WTC11 (cell line): ENCODE data around the gene SLC28A1. TPM values are rescaled to one million over a fixed set of nuclear protein-coding genes. Genes with fewer than 3 reads are reported as not detected.

Experiments
- ATAC-seq: fragments of 200-7000 bp; cut with Tn5 transposase; 2 replicates; pipeline ENCODE4 v1.10.0; 2021; ENCODE audit warnings: mild to moderate bottlenecking, moderate library complexity
- CTCF ChIA-PET: fragments of 300-600 bp; sonication (Branson Sonifier 250); formaldehyde crosslinking; loops from one replicate; lab custom pipeline; 2021; ENCODE audit warnings: antibody characterized with exemption; lab: Charles Lee
- POLR2A ChIA-PET: fragments of 350-600 bp; sonication (Branson Sonifier 250); formaldehyde crosslinking; loops from one replicate; lab custom pipeline; 2021; ENCODE audit warnings: antibody characterized with exemption; lab: Charles Lee
- DNase-seq: peaks from one replicate; pipeline ENCODE4 v3.0.0; 2021; ENCODE audit warnings: low spot score
- H3K27ac Mint-ChIP-seq: 2 replicates; pipeline ENCODE4 v1.8.0; 2021; ENCODE audit warnings: mixed read lengths
- H3K27me3 Mint-ChIP-seq: 2 replicates; pipeline ENCODE4 v1.8.0; 2021; ENCODE audit warnings: low read depth, mild to moderate bottlenecking, moderate library complexity, mixed read lengths
- H3K36me3 Mint-ChIP-seq: 2 replicates; pipeline ENCODE4 v1.8.0; 2021; ENCODE audit warnings: mixed read lengths
- H3K4me1 Mint-ChIP-seq: 2 replicates; pipeline ENCODE4 v1.8.0; 2022; ENCODE audit warnings: mixed read lengths
- H3K4me3 Mint-ChIP-seq: 2 replicates; pipeline ENCODE4 v1.8.0; 2021; ENCODE audit warnings: mild to moderate bottlenecking, moderate library complexity, mixed read lengths
- H3K9me3 Mint-ChIP-seq: 2 replicates; pipeline ENCODE4 v1.8.0; 2021; ENCODE audit warnings: mixed read lengths
- CREB1 ChIP-seq: sonication (generic); formaldehyde crosslinking; IDR thresholded peaks from 2 replicates; pipeline ENCODE4 v1.8.0; 2023; ENCODE audit warnings: mild to moderate bottlenecking, missing genetic modification reagents
- ELF4 ChIP-seq: sonication (generic); formaldehyde crosslinking; IDR thresholded peaks from 2 replicates; pipeline ENCODE4 v1.8.1; 2022; ENCODE audit warnings: low read depth, mild to moderate bottlenecking, moderate library complexity, missing genetic modification reagents
- ESRRA ChIP-seq: sonication (generic); formaldehyde crosslinking; IDR thresholded peaks from 2 replicates; pipeline ENCODE4 v1.8.1; 2022; ENCODE audit warnings: mild to moderate bottlenecking, missing genetic modification reagents, borderline replicate concordance
- HMGA2 ChIP-seq: fragments of 250-450 bp; sonication (Bioruptor Pico); IDR thresholded peaks from 2 replicates; pipeline ENCODE4 v1.4.0; 2021; ENCODE audit warnings: mild to moderate bottlenecking, moderate library complexity
- MXD4 ChIP-seq: fragments of 250-450 bp; sonication (Bioruptor Pico); IDR thresholded peaks from 2 replicates; pipeline ENCODE4 v1.8.0; 2021; ENCODE audit warnings: mild to moderate bottlenecking, moderate library complexity, borderline replicate concordance
- NFE2L1 ChIP-seq: sonication (generic); formaldehyde crosslinking; IDR thresholded peaks from 2 replicates; pipeline ENCODE4 v1.8.1; 2023; ENCODE audit warnings: missing genetic modification reagents
- NR2C2 ChIP-seq: sonication (generic); formaldehyde crosslinking; IDR thresholded peaks from 2 replicates; pipeline ENCODE4 v1.8.0; 2022; ENCODE audit warnings: mild to moderate bottlenecking, missing genetic modification reagents
- PRDM15 ChIP-seq: sonication (generic); formaldehyde crosslinking; IDR thresholded peaks from 2 replicates; pipeline ENCODE4 v1.8.0; 2022; ENCODE audit warnings: missing genetic modification reagents
- SMAD3 ChIP-seq: sonication (generic); formaldehyde crosslinking; IDR thresholded peaks from 2 replicates; pipeline ENCODE4 v1.8.0; 2022; ENCODE audit warnings: missing genetic modification reagents, mild to moderate bottlenecking, borderline replicate concordance
- SOX15 ChIP-seq: fragments of 250-450 bp; sonication (Bioruptor Pico); IDR thresholded peaks from 2 replicates; pipeline ENCODE4 v1.9.0; 2021; ENCODE audit warnings: mild to moderate bottlenecking
- TEAD1 ChIP-seq: sonication (generic); formaldehyde crosslinking; IDR thresholded peaks from 2 replicates; pipeline ENCODE4 v1.8.0; 2022; ENCODE audit warnings: mild to moderate bottlenecking, missing genetic modification reagents
- TEAD4 ChIP-seq: sonication (generic); formaldehyde crosslinking; IDR thresholded peaks from 2 replicates; pipeline ENCODE4 v1.8.0; 2022; ENCODE audit warnings: mild to moderate bottlenecking, missing genetic modification reagents
- TP53 ChIP-seq: sonication (generic); formaldehyde crosslinking; IDR thresholded peaks from 2 replicates; pipeline ENCODE4 v1.8.1; 2023; ENCODE audit warnings: mild to moderate bottlenecking, missing genetic modification reagents
- ZBTB21 ChIP-seq: sonication (generic); formaldehyde crosslinking; IDR thresholded peaks from 2 replicates; pipeline ENCODE4 v1.8.1; 2023; ENCODE audit warnings: mild to moderate bottlenecking, missing genetic modification reagents, borderline replicate concordance
- ZNF121 ChIP-seq: sonication (generic); formaldehyde crosslinking; IDR thresholded peaks from 2 replicates; pipeline ENCODE4 v1.8.0; 2023; ENCODE audit warnings: missing genetic modification reagents
- ZNF232 ChIP-seq: sonication (generic); formaldehyde crosslinking; IDR thresholded peaks from 2 replicates; pipeline ENCODE4 v1.8.0; 2022; ENCODE audit warnings: mild to moderate bottlenecking, missing genetic modification reagents
- total RNA-seq: library from RNA; stranded (reverse); gene quantifications from 3 replicates; pipeline ENCODE4 v1.2.3, GENCODE V29; 2021
- TF ChIP-seq, protein P1 (sequence below): fragments of 250-450 bp; sonication (Bioruptor Pico); IDR thresholded peaks from 2 replicates; pipeline ENCODE4 v1.9.0; 2021; ENCODE audit warnings: mild to moderate bottlenecking
- TF ChIP-seq, protein P2 (sequence below): sonication (generic); formaldehyde crosslinking; IDR thresholded peaks from 2 replicates; pipeline ENCODE4 v1.8.0; 2023; ENCODE audit warnings: mild to moderate bottlenecking, missing genetic modification reagents
- TF ChIP-seq, protein P3 (sequence below): sonication (generic); formaldehyde crosslinking; IDR thresholded peaks from 2 replicates; pipeline ENCODE4 v1.8.0; 2022; ENCODE audit warnings: mild to moderate bottlenecking, missing genetic modification reagents

Gene SLC28A1
- total RNA-seq, 1 experiment from 2014 or later, result not detected

DNA sequence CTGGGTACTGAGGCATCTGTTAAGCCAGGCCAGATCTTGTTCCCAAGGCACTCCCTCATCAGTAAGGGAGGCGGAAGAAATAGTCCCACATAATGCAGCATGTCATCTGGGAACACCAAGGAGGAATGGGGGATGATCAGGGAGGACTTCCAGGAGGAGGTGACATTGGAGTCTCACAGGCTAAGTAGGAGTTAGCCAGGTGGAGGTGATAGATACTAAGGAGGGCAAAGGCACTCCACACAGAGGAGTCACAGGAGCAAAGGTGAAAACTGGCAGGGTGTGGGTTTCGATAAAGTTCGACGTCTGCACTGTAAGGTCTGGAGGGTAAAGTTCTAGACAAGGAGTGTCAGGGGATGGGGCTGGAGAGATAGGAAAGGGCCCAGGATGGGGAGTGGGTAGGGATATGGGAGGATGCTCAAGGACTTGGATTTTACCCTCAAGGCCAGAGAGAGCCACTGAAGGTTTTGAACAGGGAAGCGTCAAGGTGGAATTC lies 6.3 kb downstream of the SLC28A1 start (continued):
- TF ChIP-seq, protein P1, sequence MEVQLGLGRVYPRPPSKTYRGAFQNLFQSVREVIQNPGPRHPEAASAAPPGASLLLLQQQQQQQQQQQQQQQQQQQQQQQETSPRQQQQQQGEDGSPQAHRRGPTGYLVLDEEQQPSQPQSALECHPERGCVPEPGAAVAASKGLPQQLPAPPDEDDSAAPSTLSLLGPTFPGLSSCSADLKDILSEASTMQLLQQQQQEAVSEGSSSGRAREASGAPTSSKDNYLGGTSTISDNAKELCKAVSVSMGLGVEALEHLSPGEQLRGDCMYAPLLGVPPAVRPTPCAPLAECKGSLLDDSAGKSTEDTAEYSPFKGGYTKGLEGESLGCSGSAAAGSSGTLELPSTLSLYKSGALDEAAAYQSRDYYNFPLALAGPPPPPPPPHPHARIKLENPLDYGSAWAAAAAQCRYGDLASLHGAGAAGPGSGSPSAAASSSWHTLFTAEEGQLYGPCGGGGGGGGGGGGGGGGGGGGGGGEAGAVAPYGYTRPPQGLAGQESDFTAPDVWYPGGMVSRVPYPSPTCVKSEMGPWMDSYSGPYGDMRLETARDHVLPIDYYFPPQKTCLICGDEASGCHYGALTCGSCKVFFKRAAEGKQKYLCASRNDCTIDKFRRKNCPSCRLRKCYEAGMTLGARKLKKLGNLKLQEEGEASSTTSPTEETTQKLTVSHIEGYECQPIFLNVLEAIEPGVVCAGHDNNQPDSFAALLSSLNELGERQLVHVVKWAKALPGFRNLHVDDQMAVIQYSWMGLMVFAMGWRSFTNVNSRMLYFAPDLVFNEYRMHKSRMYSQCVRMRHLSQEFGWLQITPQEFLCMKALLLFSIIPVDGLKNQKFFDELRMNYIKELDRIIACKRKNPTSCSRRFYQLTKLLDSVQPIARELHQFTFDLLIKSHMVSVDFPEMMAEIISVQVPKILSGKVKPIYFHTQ (CRISPR knock-in tag), result no peak
- TF ChIP-seq SMAD3, result no peak
- TF ChIP-seq ZNF232 (CRISPR knock-in tag), result no peak

- ATAC-seq, result no peak
- DNase-seq, result no peak
- TF ChIP-seq, protein P2, sequence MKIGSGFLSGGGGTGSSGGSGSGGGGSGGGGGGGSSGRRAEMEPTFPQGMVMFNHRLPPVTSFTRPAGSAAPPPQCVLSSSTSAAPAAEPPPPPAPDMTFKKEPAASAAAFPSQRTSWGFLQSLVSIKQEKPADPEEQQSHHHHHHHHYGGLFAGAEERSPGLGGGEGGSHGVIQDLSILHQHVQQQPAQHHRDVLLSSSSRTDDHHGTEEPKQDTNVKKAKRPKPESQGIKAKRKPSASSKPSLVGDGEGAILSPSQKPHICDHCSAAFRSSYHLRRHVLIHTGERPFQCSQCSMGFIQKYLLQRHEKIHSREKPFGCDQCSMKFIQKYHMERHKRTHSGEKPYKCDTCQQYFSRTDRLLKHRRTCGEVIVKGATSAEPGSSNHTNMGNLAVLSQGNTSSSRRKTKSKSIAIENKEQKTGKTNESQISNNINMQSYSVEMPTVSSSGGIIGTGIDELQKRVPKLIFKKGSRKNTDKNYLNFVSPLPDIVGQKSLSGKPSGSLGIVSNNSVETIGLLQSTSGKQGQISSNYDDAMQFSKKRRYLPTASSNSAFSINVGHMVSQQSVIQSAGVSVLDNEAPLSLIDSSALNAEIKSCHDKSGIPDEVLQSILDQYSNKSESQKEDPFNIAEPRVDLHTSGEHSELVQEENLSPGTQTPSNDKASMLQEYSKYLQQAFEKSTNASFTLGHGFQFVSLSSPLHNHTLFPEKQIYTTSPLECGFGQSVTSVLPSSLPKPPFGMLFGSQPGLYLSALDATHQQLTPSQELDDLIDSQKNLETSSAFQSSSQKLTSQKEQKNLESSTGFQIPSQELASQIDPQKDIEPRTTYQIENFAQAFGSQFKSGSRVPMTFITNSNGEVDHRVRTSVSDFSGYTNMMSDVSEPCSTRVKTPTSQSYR (CRISPR knock-in tag), result no peak
- no peak for TF ChIP-seq CREB1
- no peak for TF ChIP-seq HMGA2
- TF ChIP-seq ELF4 (CRISPR knock-in tag), result no peak
- TF ChIP-seq, all 79 proteins: peak for 0
- H3K27me3 Mint-ChIP-seq, result no peaks in the 10 kb centered on the region; the same call in 1 of the 2 replicates
- H3K36me3 Mint-ChIP-seq, result no peaks in the 10 kb centered on the region
- H3K9me3 Mint-ChIP-seq, result no peaks in the 10 kb centered on the region
- H3K4me3 Mint-ChIP-seq, result no peak overlapping the region
- ChIA-PET POLR2A (no interaction called here), CTCF (interaction anchor here (1.6 kb wide), 1 partner anchor 37 kb away, joined by 4 read pairs; no protein-coding TSS in a partner anchor)
- peaks cover 4% of the 10 kb centered on the region for H3K4me1 Mint-ChIP-seq
- no peak overlapping the region for H3K27ac Mint-ChIP-seq
These were observed 6.9 kb downstream of the SLC28A1 start for GRCh38 chr15:84891339-84891738.

- CTCF ChIA-PET, result interaction anchor here (1.1 kb wide), 1 partner anchor 15 kb away, joined by 4 read pairs; no protein-coding TSS in a partner anchor
- Mint-ChIP-seq H3K4me1 (peaks cover 4% of the 10 kb centered on the region), H3K4me3 (no peak overlapping the region), H3K9me3 (no peaks in the 10 kb centered on the region), H3K36me3 (no peaks in the 10 kb centered on the region), H3K27me3 (no peaks in the 10 kb centered on the region; the same call in 1 of the 2 replicates), H3K27ac (no peak overlapping the region)
- DNase-seq, result no peak
- POLR2A ChIA-PET, result no interaction called here
- ATAC-seq, result no peak
- TF ChIP-seq, protein P2 (CRISPR knock-in tag), result no peak
- TF ChIP-seq MXD4 (CRISPR knock-in tag) (no peak), ZBTB21 (CRISPR knock-in tag) (no peak), SOX15 (CRISPR knock-in tag) (no peak), ZNF232 (CRISPR knock-in tag) (no peak), NR2C2 (no peak), NFE2L1 (no peak), TEAD4 (CRISPR knock-in tag) (no peak), ESRRA (CRISPR knock-in tag) (no peak), TEAD1 (CRISPR knock-in tag) (no peak), PRDM15 (CRISPR knock-in tag) (no peak), ZNF121 (CRISPR knock-in tag) (no peak), TP53 (CRISPR knock-in tag) (no peak)
- TF ChIP-seq, protein P3, sequence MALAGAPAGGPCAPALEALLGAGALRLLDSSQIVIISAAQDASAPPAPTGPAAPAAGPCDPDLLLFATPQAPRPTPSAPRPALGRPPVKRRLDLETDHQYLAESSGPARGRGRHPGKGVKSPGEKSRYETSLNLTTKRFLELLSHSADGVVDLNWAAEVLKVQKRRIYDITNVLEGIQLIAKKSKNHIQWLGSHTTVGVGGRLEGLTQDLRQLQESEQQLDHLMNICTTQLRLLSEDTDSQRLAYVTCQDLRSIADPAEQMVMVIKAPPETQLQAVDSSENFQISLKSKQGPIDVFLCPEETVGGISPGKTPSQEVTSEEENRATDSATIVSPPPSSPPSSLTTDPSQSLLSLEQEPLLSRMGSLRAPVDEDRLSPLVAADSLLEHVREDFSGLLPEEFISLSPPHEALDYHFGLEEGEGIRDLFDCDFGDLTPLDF, result no peak
These were observed 8.4 kb downstream of the SLC28A1 start for GRCh38 chr15:84892786-84893307.
